A549 (cell line): ENCODE results near the gene PRF1. TPM values are rescaled to one million over a fixed set of nuclear protein-coding genes. Genes with fewer than 3 reads are reported as not detected.

Source experiments
- ATAC-seq, 2 experiments: fragments of 200-7000 bp in 1 of 2; fragments of >200 bp in 1 of 2; cut with Nextera tagmentation in 1 of 2; cut with Tn5 transposase in 1 of 2; 3 replicates each; pipeline versions ENCODE4 v1.8.0 to v1.9.1; 2018 to 2020; ENCODE audit warnings: mild to moderate bottlenecking in 1 of 2, moderate library complexity in 1 of 2
- CTCF ChIA-PET: fragments of 300-600 bp; sonication (Branson Sonifier 250); formaldehyde crosslinking; extraction: SDS; loops from one replicate; lab custom pipeline; 2021; ENCODE audit warnings: antibody characterized with exemption, inconsistent platforms; lab: Yijun Ruan, JAX
- POLR2A ChIA-PET: fragments of 350-600 bp; formaldehyde crosslinking; extraction: SDS; loops from one replicate; lab custom pipeline; 2021; ENCODE audit warnings: antibody characterized with exemption, inconsistent platforms; lab: Yijun Ruan, JAX
- DNase-seq, 2 experiments: peaks; one replicate each; pipeline versions ENCODE4 v3.0.0 to v3.0.0-alpha.2; 2011 to 2016; ENCODE audit warnings: low read depth in 1 of 2, low spot score in 1 of 2
- FAIRE-seq: peaks from 2 replicates; lab custom pipeline; 2011; peaks lifted over from hg19 to GRCh38; lab: Jason Lieb, UNC
- H3K27ac ChIP-seq, 2 experiments: fragments of >200 bp; sonication (Bioruptor Twin); formaldehyde crosslinking; 3 replicates each; pipeline ENCODE4 v1.5.1; 2016 to 2017
- H3K4me1 ChIP-seq: fragments of >200 bp; sonication (Bioruptor Twin); formaldehyde crosslinking; 3 replicates; pipeline ENCODE4 v1.6.1; 2016
- H3K4me2 ChIP-seq: fragments of >200 bp; sonication (Bioruptor Twin); formaldehyde crosslinking; 3 replicates; pipeline ENCODE4 v1.6.1; 2016
- H3K4me3 ChIP-seq: fragments of >200 bp; sonication (Bioruptor Twin); formaldehyde crosslinking; 3 replicates; pipeline ENCODE4 v1.5.1; 2016
- H3K9me3 ChIP-seq: fragments of >200 bp; sonication (Bioruptor Twin); formaldehyde crosslinking; 3 replicates; pipeline ENCODE4 v1.6.1; 2016
- CBX2 ChIP-seq: fragments of 200-600 bp; sonication (generic); IDR thresholded peaks from 2 replicates; pipeline ENCODE4 v1.6.1; 2016; ENCODE audit warnings: low read depth, mild to moderate bottlenecking, borderline replicate concordance
- CBX8 ChIP-seq: fragments of 200-600 bp; sonication (generic); IDR thresholded peaks from 2 replicates; pipeline ENCODE4 v1.6.1; 2016
- CEBPB ChIP-seq, 2 experiments: fragments of >200 bp in 1 of 2; sonication (Bioruptor Twin) in 1 of 2; formaldehyde crosslinking in 1 of 2; IDR thresholded peaks; 2 replicates each; pipeline ENCODE4 v1.6.1; 2012 to 2016
- E2F6 ChIP-seq: IDR thresholded peaks from 2 replicates; pipeline ENCODE4 v1.6.1; 2012; ENCODE audit warnings: low read depth, borderline replicate concordance
- EHF ChIP-seq: fragments of 250-450 bp; sonication (Bioruptor Pico); IDR thresholded peaks from 2 replicates; pipeline ENCODE4 v1.5.0; 2020; ENCODE audit warnings: mild to moderate bottlenecking
- ELK1 ChIP-seq: fragments of 150-350 bp; IDR thresholded peaks from 2 replicates; pipeline ENCODE4 v1.6.1; 2014; ENCODE audit warnings: low read depth, mild to moderate bottlenecking, low read length
- GATA3 ChIP-seq: IDR thresholded peaks from 2 replicates; pipeline ENCODE4 v1.6.1; 2012; ENCODE audit warnings: borderline replicate concordance
- HES2 ChIP-seq: fragments of >200 bp; sonication (Bioruptor Twin); formaldehyde crosslinking; IDR thresholded peaks from 2 replicates; pipeline ENCODE4 v1.6.1; 2016
- HOXB13 ChIP-seq: fragments of 250-450 bp; sonication (Bioruptor Pico); IDR thresholded peaks from 2 replicates; pipeline ENCODE4 v1.5.0; 2020; ENCODE audit warnings: low read depth, mild to moderate bottlenecking, moderate library complexity
- JUN ChIP-seq, 2 experiments: fragments of >200 bp; sonication (Bioruptor Twin); formaldehyde crosslinking; IDR thresholded peaks; 2 replicates in 1 of 2; 3 replicates in 1 of 2; pipeline ENCODE4 v1.6.1; 2016 to 2017
- JUNB ChIP-seq: fragments of >200 bp; sonication (Bioruptor Twin); formaldehyde crosslinking; IDR thresholded peaks from 2 replicates; pipeline ENCODE4 v1.6.1; 2016
- MAFK ChIP-seq: fragments of 450-650 bp; IDR thresholded peaks from 2 replicates; pipeline ENCODE4 v1.6.1; 2014; ENCODE audit not compliant: partially characterized antibody
- MAX ChIP-seq: IDR thresholded peaks from 2 replicates; pipeline ENCODE4 v1.6.1; 2012
- MAZ ChIP-seq: fragments of 150-350 bp; IDR thresholded peaks from 2 replicates; pipeline ENCODE4 v1.6.1; 2014; ENCODE audit warnings: antibody characterized with exemption, low read depth, low read length, borderline replicate concordance
- PHF8 ChIP-seq: fragments of 200-600 bp; sonication (generic); IDR thresholded peaks from 2 replicates; pipeline ENCODE4 v1.6.1; 2016; ENCODE audit warnings: low read depth, mild to moderate bottlenecking, antibody characterized with exemption, moderate library complexity, borderline replicate concordance
- RARB ChIP-seq: fragments of 250-450 bp; sonication (Bioruptor Pico); IDR thresholded peaks from 2 replicates; pipeline ENCODE4 v1.8.0; 2021; ENCODE audit warnings: mild to moderate bottlenecking, moderate library complexity
- USF2 ChIP-seq: fragments of 450-650 bp; IDR thresholded peaks from 2 replicates; pipeline ENCODE4 v1.6.1; 2014; ENCODE audit warnings: antibody characterized with exemption
- ZNF302 ChIP-seq: fragments of 250-450 bp; sonication (Bioruptor Pico); IDR thresholded peaks from 2 replicates; pipeline ENCODE4 v1.9.0; 2021; ENCODE audit warnings: inconsistent platforms, mild to moderate bottlenecking, moderate library complexity
- WGBS: methylation state at CpG from one replicate; pipeline ENCODE4 v1.1.6; 2017; ENCODE audit errors: missing lambda C conversion rate; 5-methylcytosine and 5-hydroxymethylcytosine counted together
- polyA plus RNA-seq, 4 experiments: library from polyadenylated mRNA; depleted of rRNA in 3 of 4; stranded (reverse); fragments of >200 nt; fragmentation: RNase III in 1 of 4; extraction: RNeasy Plus Mini Kit Qiagen cat#74134 plus additional on column Dnase treatment in 1 of 4; gene quantifications; 2 replicates in 3 of 4; 3 replicates in 1 of 4; pipeline ENCODE4 v1.2.3, GENCODE V29; 2011 to 2017

Gene PRF1
- polyA plus RNA-seq, 2 of the 4 experiments (the other 2 are of a cell fraction), result not detected

GRCh38 chr10:70579234-70580002, 23.1 kb downstream of the PRF1 start:
- Histone ChIP-seq H3K4me1 (0 out of 3 replicates have a peak, but pooled peaks cover 4% of the 10 kb centered on the region), H3K4me2 (no peak overlapping the region), H3K9me3 (no peaks in the 10 kb centered on the region), H3K27ac (no peak overlapping the region), H3K4me3 (no peak overlapping the region)
- FAIRE-seq, result no peak
- DNase-seq, result peak in 1 of 2 experiments; percentile 21
- POLR2A ChIA-PET, result no interaction called here
- peak in 1 of 2 experiments; percentile 54; a peak in 2 of 6 replicates for ATAC-seq
- 59% methylated on average over 3 of the region's 3 CpGs for WGBS
- TF ChIP-seq USF2 (peak; percentile 50; the same call in 1 of the 2 replicates), CBX8 (no peak)
- CTCF ChIA-PET, result no interaction called here

- no peak overlapping the region for H3K27ac ChIP-seq
- ChIA-PET CTCF (interaction anchor here (1.0 to 1.1 kb wide), 2 partner anchors 20 to 29 kb away, joined by 3 to 5 read pairs; no protein-coding TSS in a partner anchor), POLR2A (no interaction called here)
- 47% methylated on average over 7 of the region's 7 CpGs for whole genome bisulfite sequencing
- H3K4me1 ChIP-seq, result 0 out of 3 replicates have a peak, but pooled peaks cover 4% of the 10 kb centered on the region
- H3K9me3 ChIP-seq, result no peaks in the 10 kb centered on the region
- DNase-seq (no peak), ATAC-seq (no peak), FAIRE-seq (no peak)
- no peak overlapping the region for H3K4me3 ChIP-seq
- H3K4me2 ChIP-seq, result no peak overlapping the region
- TF ChIP-seq E2F6 (no peak), HES2 (no peak), RARB (no peak), HOXB13 (CRISPR knock-in tag) (no peak), JUNB (no peak), EHF (CRISPR knock-in tag) (no peak), PHF8 (no peak), MAZ (no peak), ELK1 (no peak), MAX (no peak), JUN (IDR thresholded peaks at IDR 0.05) (no peak), GATA3 (no peak), MAFK (no peak), CBX2 (no peak), CEBPB (IDR thresholded peaks at IDR 0.05) (no peak)
Measured at GRCh38 chr10:70578371-70578947, 24.1 kb downstream of the PRF1 start.

GRCh38 chr10:70576803-70577517, 25.6 kb downstream of the PRF1 start:
- no peak for TF ChIP-seq ZNF302 (CRISPR knock-in tag)
- no peak overlapping the region for H3K27ac ChIP-seq
- no peaks in the 10 kb centered on the region for H3K9me3 ChIP-seq
- CTCF ChIA-PET, result interaction anchor here (0.5 kb wide), 1 partner anchor 20 kb away, joined by 3 read pairs; no protein-coding TSS in a partner anchor
- 82% methylated on average over 2 of the region's 2 CpGs for WGBS
- FAIRE-seq (no peak), ATAC-seq (peak in 1 of 2 experiments; percentile 60; a peak in 3 of 6 replicates), DNase-seq (peak in 1 of 2 experiments; percentile 11)
- H3K4me2 ChIP-seq, result no peak overlapping the region
- H3K4me1 ChIP-seq, result 0 out of 3 replicates have a peak, but pooled peaks cover 4% of the 10 kb centered on the region
- POLR2A ChIA-PET, result no interaction called here
- H3K4me3 ChIP-seq, result no peak overlapping the region
